Endothelial cell of umbilical vein (primary cell): ENCODE data around the gene CACTIN. TPM values are rescaled to one million over a fixed set of nuclear protein-coding genes. Genes with fewer than 3 reads are reported as not detected.

ENCODE experiments used
- BruUV-seq: library from RNA; stranded (reverse); fragments of 400-500 nt; replicated peaks from 2 replicates; lab custom pipeline; 2021; lab: Mats Ljungman, UMichigan
- CTCF ChIA-PET: fragments of 300-600, 350-600 bp; sonication (Branson Sonifier 250); formaldehyde crosslinking; loops from one replicate; lab custom pipeline; 2021; ENCODE audit warnings: antibody characterized with exemption, inconsistent platforms; lab: Charles Lee
- POLR2A ChIA-PET: fragments of 300-600, 350-600 bp; sonication (Branson Sonifier 250); formaldehyde crosslinking; loops from one replicate; lab custom pipeline; 2021; ENCODE audit warnings: antibody characterized with exemption, inconsistent platforms; lab: Charles Lee
- DNase-seq: peaks from one replicate; pipeline ENCODE4 v3.0.0-alpha.2; 2011; ENCODE audit warnings: low read depth, low spot score
- FAIRE-seq: peaks from 2 replicates; lab custom pipeline; 2011; peaks lifted over from hg19 to GRCh38; lab: Jason Lieb, UNC
- H2AFZ ChIP-seq: 2 replicates; pipeline ENCODE4 v1.6.0; 2012; ENCODE audit warnings: low read depth, low read length, control low read depth, inconsistent platforms
- H3K27ac ChIP-seq: 2 replicates; pipeline ENCODE4 v1.5.1; 2011; ENCODE audit warnings: low read depth, mild to moderate bottlenecking, control low read depth, low read length, moderate library complexity; ENCODE audit not compliant: insufficient read depth
- H3K27me3 ChIP-seq, 2 experiments: 2 replicates each; pipeline versions ENCODE4 v1.6.0 to v1.6.1; 2011; ENCODE audit warnings: low read length in 2 of 2, mixed read lengths in 1 of 2; ENCODE audit not compliant: control insufficient read depth in 2 of 2, insufficient read depth in 2 of 2
- H3K36me3 ChIP-seq, 2 experiments: 2 replicates in 1 of 2; 3 replicates in 1 of 2; pipeline ENCODE4 v1.5.1; 2011; ENCODE audit warnings: low read length in 2 of 2, mild to moderate bottlenecking in 1 of 2, moderate library complexity in 1 of 2; ENCODE audit not compliant: control insufficient read depth in 2 of 2, insufficient read depth in 2 of 2; ENCODE audit errors: extremely low read depth in 1 of 2
- H3K4me1 ChIP-seq: 3 replicates; pipeline ENCODE4 v1.5.1; 2011; ENCODE audit warnings: mild to moderate bottlenecking, low read length; ENCODE audit not compliant: control insufficient read depth, insufficient read depth; ENCODE audit errors: extremely low read depth
- H3K4me2 ChIP-seq: 2 replicates; pipeline ENCODE4 v1.6.1; 2011; ENCODE audit warnings: low read length, control low read depth, mixed read lengths; ENCODE audit not compliant: insufficient read depth
- H3K4me3 ChIP-seq, 3 experiments: fragments of 200-600 bp in 1 of 3; sonication (generic), shearing (Covaris generic) in 1 of 3; replicated peaks in 1 of 3; 2 replicates each; pipeline ENCODE4 v1.5.1; 2011 to 2016; ENCODE audit warnings: control low read depth in 3 of 3, low read length in 3 of 3, mild to moderate bottlenecking in 2 of 3, inconsistent platforms in 1 of 3, low read depth in 1 of 3, moderate library complexity in 1 of 3; ENCODE audit not compliant: insufficient read depth in 1 of 3
- H3K79me2 ChIP-seq: 2 replicates; pipeline ENCODE4 v1.6.0; 2012; ENCODE audit warnings: low read length, inconsistent platforms; ENCODE audit not compliant: control insufficient read depth, insufficient read depth
- H3K9ac ChIP-seq: replicated peaks from 2 replicates; pipeline ENCODE3; 2011; ENCODE audit warnings: low read length, control low read depth; ENCODE audit not compliant: insufficient read depth; ENCODE audit errors: extremely low read depth
- H3K9me1 ChIP-seq: replicated peaks from 3 replicates; pipeline ENCODE4 v1.6.0; 2011; ENCODE audit warnings: mild to moderate bottlenecking, low read length; ENCODE audit not compliant: control insufficient read depth, insufficient read depth; ENCODE audit errors: extremely low read depth
- H3K9me3 ChIP-seq: replicated peaks from 2 replicates; pipeline ENCODE4 v1.5.1; 2012; ENCODE audit warnings: low read length, inconsistent platforms; ENCODE audit not compliant: control insufficient read depth, insufficient read depth
- H4K20me1 ChIP-seq: replicated peaks from 2 replicates; pipeline ENCODE3; 2011; ENCODE audit warnings: mild to moderate bottlenecking, low read length; ENCODE audit not compliant: control insufficient read depth, insufficient read depth; ENCODE audit errors: extremely low read depth
- EZH2 ChIP-seq: IDR thresholded peaks from 2 replicates; pipeline ENCODE4 v1.6.1; 2012; ENCODE audit warnings: borderline replicate concordance, low read depth, mild to moderate bottlenecking, moderate library complexity, low read length, inconsistent platforms; ENCODE audit not compliant: severe bottlenecking
- FOS ChIP-seq: IDR thresholded peaks from 2 replicates; pipeline ENCODE4 v1.6.1; 2011; ENCODE audit warnings: mild to moderate bottlenecking, low read length, moderate library complexity, borderline replicate concordance; ENCODE audit not compliant: insufficient read depth
- GATA2 ChIP-seq: IDR thresholded peaks from 2 replicates; pipeline ENCODE4 v1.7.0; 2011; ENCODE audit warnings: low read depth, mild to moderate bottlenecking, moderate library complexity, mixed read lengths, low read length; ENCODE audit not compliant: insufficient read length, insufficient read depth
- JUN ChIP-seq: IDR thresholded peaks from 2 replicates; pipeline ENCODE4 v1.6.1; 2011; ENCODE audit warnings: borderline replicate concordance, low read depth; ENCODE audit not compliant: insufficient read length, insufficient read depth
- MYC ChIP-seq: IDR thresholded peaks from one replicate; pipeline ENCODE4 v1.6.1; 2011; ENCODE audit warnings: mild to moderate bottlenecking, low read depth, low read length
- POLR2A ChIP-seq: IDR thresholded peaks from 2 replicates; pipeline ENCODE4 v1.6.1; 2012; ENCODE audit warnings: low read depth, mild to moderate bottlenecking, control low read depth, low read length
- POLR2AphosphoS5 ChIP-seq: IDR thresholded peaks from 2 replicates; pipeline ENCODE4 v1.6.1; 2012; ENCODE audit warnings: low read depth, mild to moderate bottlenecking, control low read depth, low read length, moderate library complexity; ENCODE audit not compliant: insufficient read depth
- dilution Hi-C: fragments of 300-500 bp; cut with MboI; formaldehyde crosslinking; loops from one replicate; pipeline ENCODE4 v1.15.0; 2019; ENCODE audit warnings: low sequenced_read_pairs; ENCODE audit not compliant: extremely low pct_ligation_motif_present
- intact Hi-C: fragments of 100-400 bp; cut with micrococcal nuclease; formaldehyde crosslinking; loops from one replicate; pipeline ENCODE4 v1.10.0; 2022
- polyA plus RNA-seq, 4 experiments: library from polyadenylated mRNA; depleted of rRNA in 3 of 4; stranded (reverse) in 3 of 4; unstranded in 1 of 4; fragments of >200 nt; gene quantifications; 2 replicates each; pipeline versions ENCODE4 v1.2.1 to v1.2.3, GENCODE V29; 2011 to 2012; ENCODE audit warnings: missing spikeins in 1 of 4
- total RNA-seq: library from RNA; stranded (reverse); gene quantifications from 2 replicates; pipeline ENCODE4 v1.2.3, GENCODE V29; 2021
- TF ChIP-seq, protein P1 (sequence below), 2 donors: IDR thresholded peaks; 1 replicate in 1 of 2; 2 replicates in 1 of 2; pipeline ENCODE4 v1.5.1; 2011; ENCODE audit warnings: low read length in 2 of 2, mild to moderate bottlenecking in 2 of 2, moderate library complexity in 2 of 2, control low read depth in 1 of 2, inconsistent platforms in 1 of 2, low read depth in 1 of 2; ENCODE audit not compliant: insufficient read depth in 1 of 2; ENCODE audit errors: extremely low read depth in 1 of 2
- TF ChIP-seq, protein P2 (sequence below): IDR thresholded peaks from 2 replicates; pipeline ENCODE4 v1.6.1; 2011; ENCODE audit not compliant: insufficient read depth, insufficient read length

Gene CACTIN
- total and polyA plus RNA-seq, 2 donors (not counting 3 experiments of a cell fraction or from before 2014, with no cell fraction given), result 29.7 to 36.1 TPM

- Histone ChIP-seq H3K4me1 (peaks cover 5% of the 10 kb centered on the region), H3K4me2 (no peak overlapping the region), H3K79me2 (no peaks in the 10 kb centered on the region), H3K36me3 (no peaks in the 10 kb centered on the region), H3K27ac (no peak overlapping the region), H3K9ac (no peak overlapping the region), H3K27me3 (peaks cover 0 to 2% of the 10 kb centered on the region in 2 experiments), H3K9me3 (no peaks in the 10 kb centered on the region), H3K9me1 (no peaks in the 10 kb centered on the region), H2AFZ (no peak overlapping the region), H3K4me3 (no peak overlapping the region), H4K20me1 (no peaks in the 10 kb centered on the region)
- TF ChIP-seq POLR2A (no peak), GATA2 (no peak), FOS (no peak), JUN (no peak), EZH2 (no peak), POLR2AphosphoS5 (no peak), MYC (no peak)
- TF ChIP-seq, protein P1, sequence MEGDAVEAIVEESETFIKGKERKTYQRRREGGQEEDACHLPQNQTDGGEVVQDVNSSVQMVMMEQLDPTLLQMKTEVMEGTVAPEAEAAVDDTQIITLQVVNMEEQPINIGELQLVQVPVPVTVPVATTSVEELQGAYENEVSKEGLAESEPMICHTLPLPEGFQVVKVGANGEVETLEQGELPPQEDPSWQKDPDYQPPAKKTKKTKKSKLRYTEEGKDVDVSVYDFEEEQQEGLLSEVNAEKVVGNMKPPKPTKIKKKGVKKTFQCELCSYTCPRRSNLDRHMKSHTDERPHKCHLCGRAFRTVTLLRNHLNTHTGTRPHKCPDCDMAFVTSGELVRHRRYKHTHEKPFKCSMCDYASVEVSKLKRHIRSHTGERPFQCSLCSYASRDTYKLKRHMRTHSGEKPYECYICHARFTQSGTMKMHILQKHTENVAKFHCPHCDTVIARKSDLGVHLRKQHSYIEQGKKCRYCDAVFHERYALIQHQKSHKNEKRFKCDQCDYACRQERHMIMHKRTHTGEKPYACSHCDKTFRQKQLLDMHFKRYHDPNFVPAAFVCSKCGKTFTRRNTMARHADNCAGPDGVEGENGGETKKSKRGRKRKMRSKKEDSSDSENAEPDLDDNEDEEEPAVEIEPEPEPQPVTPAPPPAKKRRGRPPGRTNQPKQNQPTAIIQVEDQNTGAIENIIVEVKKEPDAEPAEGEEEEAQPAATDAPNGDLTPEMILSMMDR (IDR thresholded peaks at IDR 0.05; ENCODE audit: extremely low read depth in 1 of 2, insufficient read depth in 1 of 2, low read depth in 1 of 2, low read length in 2 of 2), result no peak
- TF ChIP-seq, protein P2, sequence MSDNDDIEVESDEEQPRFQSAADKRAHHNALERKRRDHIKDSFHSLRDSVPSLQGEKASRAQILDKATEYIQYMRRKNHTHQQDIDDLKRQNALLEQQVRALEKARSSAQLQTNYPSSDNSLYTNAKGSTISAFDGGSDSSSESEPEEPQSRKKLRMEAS, result no peak
- no TSS peak for BruUV-seq
- dilution Hi-C loops (no loop called here), intact Hi-C loops (no loop called here)
- ChIA-PET POLR2A (no interaction called here), CTCF (interaction anchor here (0.6 to 1.6 kb wide), 2 partner anchors 12 to 29 kb away, joined by 3 read pairs; no protein-coding TSS in a partner anchor)
- FAIRE-seq, result no peak
- no peak for DNase-seq
Observed at GRCh38 chr19:3589949-3590348, 36.6 kb downstream of the CACTIN start.
